Lung microvascular endothelial cell (primary cell): Measurements from ENCODE around the gene PTPRO. TPM values are rescaled to one million over a fixed set of nuclear protein-coding genes. Genes with fewer than 3 reads are reported as not detected.

Source experiments
- DNase-seq, 2 donors: peaks; one replicate each; pipeline versions ENCODE4 v3.0.0 to v3.0.0-alpha.2; 2010; ENCODE audit warnings: low read depth in 2 of 2
- total RNA-seq: library from RNA; depleted of rRNA; stranded (reverse); fragments of >200 nt; gene quantifications from 2 replicates; pipeline ENCODE4 v1.2.1, GENCODE V29; 2014

The PTPRO gene
- total RNA-seq, 1 donor from 2014 or later: not detected

DNA sequence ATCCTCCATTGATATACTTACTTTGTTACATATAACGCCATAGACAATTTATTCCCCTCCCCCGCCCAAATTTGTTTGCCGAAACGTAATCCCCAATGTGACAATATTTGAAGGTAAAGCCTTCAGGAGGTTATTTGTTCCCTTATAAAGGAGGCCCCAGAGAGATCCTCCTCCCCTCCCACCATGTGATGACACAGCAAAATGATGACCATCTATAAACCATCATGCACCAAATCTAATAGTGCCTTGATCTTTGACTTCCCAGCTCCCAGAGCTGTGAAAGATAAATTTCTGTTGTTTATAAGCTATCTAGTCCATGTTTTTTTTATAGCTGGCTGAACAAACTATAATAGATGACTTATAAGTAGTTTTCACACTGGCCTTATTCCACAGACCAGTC is 122.2 kb downstream of the PTPRO start:
- no peak for DNase-seq

DNA sequence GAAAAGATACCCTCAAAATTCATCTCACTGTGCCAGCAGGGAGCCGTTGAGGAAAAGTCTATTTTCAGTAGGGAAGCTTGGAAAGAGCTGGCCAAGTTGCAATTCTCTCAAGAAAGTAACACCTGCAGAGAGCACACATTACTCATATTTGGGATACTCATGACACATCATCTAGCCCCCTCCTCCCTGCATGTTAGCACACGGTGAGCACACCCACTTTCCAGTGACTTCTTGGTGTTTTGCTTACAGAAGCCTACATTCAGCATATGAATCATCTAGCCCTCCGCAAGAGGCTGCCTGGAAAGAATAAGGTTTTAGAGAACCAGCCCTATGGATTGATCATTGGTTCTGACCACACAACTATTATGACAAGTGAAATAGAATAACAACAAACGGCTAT is 124.5 kb downstream of the PTPRO start:
- no peak for DNase-seq

DNA sequence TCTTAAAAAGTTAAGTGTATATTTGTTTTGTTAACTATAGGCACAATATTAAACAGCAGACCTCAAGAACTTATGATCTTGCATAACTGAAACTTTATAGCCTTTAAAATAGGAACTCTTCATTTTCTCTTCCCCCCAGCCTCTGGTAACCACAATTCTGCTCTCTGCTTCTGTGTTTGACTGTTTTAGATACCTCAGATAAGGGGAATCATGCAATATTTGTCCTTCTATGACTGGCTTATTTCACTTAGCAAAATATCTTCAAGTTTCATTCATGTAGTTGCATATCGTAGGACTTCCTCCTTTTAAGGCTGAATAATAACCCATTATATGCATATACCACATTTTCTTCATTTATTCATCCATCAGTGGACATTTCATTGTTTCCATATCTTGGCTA is 131.3 kb downstream of the PTPRO start:
- DNase-seq: no peak

DNA sequence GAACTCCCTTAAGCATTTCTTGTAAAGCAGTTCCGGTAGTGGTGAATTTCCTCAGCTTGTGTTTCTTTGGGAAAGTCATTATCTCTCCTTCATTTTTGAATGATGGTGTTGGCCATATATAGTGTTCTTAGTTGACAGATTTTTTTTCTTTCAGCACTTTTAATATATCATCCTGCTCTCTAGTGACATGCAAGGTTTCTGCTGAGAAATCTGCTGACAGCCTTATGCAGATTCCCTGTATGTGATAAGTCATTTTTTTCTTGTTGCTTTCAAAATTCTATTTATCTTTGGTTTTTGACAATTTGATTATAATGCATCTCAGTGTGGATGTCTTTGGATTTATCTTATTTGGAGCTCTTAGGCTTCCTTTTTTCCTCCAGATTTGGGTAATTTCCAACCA is 135.7 kb downstream of the PTPRO start:
- DNase-seq: no peak

DNA sequence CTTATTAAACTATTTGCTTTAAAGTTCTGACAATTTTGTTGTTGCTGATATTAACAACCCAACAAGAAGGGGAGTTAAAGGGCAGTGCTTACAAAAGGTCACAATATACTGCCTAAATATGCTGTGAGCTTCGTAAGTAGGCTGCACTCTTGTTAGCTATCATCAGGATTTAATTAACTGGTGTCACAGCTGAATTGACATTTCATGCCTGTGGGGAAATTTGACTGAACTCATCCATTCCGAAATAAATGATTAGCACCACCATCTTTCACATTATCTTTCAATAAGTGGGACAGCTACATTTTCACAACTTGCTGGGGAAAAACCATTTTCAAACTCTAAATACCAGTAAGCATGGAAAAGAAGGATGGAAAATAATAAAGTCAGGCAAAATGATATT is 146.6 kb downstream of the PTPRO start:
- DNase-seq: no peak

DNA sequence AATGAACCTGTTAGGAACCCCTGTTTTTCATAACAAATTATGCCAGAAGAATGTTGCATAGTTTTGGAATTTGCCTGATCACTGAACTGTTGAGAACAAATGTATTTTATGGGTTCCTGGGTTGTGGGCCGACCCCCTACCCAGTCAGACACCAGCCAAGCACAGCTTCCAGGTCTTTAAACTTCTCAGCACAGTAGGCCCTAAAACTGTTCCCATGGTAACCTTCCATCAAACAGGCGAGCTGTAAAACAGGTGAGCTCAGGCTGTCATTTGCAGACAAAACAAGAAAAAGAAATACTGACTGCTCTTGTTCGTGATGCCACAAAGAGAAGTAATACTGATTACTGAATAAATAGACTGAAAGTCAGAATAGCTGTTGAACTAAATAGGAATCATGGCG is 147.0 kb downstream of the PTPRO start:
- no peak for DNase-seq

DNA sequence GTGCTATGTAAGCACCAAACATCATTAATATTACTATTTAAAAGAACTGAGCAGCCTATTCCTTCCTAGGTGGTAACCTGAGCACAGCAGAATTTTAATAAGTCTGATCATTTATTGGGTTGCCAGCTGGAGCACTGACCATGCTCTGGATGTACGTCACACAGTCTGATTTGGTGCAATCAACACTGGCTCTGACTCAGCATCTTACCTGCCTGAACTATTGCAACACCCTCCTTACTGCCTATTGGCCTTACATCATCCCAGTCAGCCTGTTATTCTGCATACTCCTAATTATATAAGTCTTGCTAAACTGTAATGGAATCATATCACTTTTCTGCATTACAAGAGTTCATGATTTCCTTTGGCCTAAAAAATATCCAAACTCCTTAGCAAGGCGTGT is 149.7 kb downstream of the PTPRO start:
- DNase-seq: no peak

DNA sequence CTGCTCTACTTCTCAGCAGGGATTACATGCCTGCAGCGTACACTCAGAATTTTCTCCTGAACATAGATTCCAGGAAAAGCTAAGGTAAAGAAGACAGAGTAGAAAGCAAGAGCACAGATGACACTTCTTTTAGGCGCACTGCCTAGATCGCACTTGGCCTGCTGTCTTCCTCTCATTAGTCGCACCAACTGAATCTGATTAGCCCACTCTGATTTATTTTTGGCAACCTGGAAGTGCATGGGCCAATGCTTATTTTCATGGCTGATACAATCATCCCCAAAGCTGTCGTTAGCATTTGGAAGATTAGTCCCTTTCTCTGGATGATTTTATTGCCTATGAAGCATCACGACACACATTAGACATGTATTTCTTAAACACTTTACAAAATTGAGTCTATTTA is 152.5 kb downstream of the PTPRO start:
- DNase-seq: no peak

DNA sequence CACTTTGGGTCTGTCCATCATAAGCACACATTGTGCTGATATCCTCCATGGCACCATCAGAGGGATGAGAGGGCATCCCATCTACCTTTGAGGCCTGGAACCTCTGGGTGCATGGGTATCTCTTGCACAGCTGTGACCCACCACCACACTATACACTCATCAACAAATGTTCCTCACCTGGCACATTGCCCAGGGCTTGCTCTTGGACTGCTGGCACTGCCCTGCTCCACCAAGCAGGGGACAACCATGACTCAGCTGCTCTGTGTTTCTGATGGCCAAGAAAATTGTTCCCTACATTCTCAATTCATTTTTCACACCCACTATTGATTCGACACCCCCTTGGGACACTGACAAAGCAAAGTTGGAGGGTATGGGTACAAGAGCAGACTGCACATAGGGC is 155.5 kb downstream of the PTPRO start:
- no peak for DNase-seq

DNA sequence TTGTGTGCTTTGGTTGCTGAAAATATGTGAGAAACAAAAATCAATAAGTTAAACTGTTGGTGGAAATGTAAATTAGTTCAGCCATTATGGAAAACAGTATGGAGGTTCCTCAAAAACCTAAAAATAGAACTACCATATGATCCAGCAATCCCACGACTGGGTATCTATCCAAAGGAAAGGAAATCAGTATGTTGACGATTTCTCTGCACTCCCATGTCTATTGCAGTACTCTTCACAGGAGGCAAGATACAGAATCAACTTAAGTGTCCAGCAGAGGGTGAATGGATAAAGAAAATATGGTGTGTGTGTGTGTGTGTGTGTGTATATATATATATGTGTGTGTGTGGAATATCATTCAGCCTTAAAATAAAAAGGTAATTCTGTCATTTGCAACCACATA is 159.5 kb downstream of the PTPRO start:
- no peak for DNase-seq

DNA sequence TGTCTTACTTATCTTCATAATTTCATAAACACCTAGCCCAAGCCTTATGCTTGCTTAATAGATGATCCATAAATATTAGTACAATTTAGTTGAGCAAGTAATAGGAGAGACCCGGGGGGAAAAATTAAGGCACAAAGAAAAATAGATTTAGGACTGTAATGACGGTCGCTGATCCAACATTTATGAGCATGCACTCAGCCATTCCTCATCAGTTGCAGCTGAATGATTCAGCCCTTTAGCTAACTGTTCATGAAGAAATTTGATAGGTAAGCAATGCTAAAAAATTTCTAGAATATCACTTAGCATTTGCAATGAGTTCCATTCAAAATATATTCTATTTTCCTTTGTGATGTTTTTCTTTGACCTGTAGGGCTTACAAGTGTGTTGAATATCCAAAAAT is 163.2 kb downstream of the PTPRO start:
- no peak for DNase-seq

DNA sequence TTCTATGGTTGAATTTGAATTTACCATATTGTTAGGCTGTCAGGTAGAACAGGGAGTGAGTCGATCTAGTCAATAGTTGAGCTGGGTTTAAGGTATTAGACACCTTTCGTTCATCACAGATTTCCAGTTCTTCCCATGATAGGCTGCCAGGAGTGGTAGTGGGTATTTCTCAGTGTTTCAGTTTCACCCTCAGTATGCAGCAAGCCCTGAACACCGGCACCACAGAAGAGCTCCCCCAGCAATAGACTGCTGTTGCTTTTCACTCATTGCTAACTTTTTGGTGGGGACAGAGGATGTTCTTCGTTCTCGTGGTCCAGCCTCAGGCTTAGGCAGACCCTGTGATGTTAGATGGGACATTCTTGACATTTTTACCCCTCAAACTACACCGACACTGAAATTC is 164.6 kb downstream of the PTPRO start:
- no peak for DNase-seq

DNA sequence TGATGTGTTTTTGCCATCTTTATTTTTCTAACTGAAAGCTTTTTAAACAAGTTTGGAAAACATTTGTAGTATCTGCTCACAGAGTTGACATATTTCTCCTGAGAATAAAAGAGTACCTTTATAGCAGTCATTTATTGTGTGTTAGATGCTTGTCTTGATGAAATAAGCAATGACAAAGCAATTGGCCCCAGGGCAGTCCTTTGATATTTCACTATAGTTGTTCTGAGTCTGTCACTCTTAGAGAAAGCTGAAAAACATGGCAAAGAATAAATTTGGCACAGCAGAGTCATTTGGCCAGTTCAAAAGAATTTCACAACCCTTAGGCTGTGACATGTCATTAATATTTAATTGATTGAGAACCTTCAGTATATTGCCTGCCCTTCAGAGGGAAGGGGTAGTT is 166.2 kb downstream of the PTPRO start:
- DNase-seq: no peak

DNA sequence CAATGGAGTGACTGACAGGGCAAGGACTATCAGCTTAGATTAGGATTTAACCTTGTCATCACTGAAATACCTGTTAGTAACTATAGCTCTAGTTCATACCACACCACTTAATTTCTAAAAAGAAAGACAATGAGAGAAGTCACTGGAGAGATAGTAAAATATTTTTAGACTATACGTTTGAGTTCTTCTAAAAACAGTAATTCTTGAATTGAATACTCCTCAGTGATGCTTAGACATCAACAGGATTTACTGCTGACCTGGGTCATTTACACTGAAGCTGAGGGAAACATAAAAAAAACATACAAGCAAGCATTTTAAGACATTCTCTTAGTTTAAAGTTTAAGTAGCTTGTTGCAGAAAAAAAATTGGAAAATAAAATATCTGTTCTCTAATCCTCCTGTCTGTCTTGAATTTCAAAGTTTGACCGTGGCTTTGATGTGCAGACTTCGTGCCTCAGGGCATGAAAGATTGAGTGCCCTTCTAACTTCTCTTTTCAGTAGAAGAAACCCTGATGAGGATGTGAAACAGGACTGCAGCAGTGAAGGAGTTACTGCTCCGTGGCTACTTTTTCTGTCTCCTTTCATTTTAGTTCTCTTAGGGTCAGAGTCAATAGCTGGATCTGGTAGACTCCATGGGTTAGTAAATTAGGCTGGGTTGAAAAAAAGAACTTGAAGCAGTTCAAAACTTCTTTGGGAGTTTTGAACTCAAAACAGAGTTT is 172.2 kb downstream of the PTPRO start:
- no peak for DNase-seq

DNA sequence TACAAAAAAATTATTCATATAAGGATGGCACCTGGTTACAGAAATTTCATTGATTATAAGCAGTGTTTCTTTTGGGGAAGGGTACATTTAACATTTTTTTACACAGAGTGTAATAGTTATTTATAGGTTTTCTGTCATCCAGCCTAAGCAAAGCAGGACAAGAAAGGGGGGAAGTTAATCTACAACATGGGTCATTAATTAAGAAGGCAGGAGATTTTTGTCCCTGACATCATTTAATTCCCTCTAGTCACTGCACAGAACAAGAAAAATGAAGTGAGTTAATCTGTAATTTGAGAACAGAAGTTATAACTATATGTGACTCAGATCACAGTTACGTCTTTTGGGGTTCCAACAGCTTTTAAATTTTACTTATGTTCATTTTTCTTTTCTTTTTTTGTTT is 173.4 kb downstream of the PTPRO start:
- no peak for DNase-seq

DNA sequence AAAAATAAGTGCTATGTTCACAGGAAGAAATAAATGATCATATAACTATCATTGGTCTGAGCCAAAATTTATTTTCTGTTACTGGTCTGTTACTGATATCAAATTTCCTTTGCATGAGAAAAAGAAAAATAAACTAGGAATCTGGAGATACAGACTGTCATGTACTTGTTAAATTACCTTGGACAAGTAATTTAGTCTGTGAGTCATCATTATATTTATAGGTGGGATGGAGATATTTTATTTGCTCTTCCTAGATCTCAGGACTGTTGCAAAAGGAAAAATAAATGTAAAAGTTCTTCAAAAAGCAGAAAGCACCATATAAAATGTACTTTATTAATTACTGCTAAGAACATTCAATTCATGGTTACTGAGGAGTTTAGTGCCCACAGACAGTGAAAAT is 174.4 kb downstream of the PTPRO start:
- no peak for DNase-seq

DNA sequence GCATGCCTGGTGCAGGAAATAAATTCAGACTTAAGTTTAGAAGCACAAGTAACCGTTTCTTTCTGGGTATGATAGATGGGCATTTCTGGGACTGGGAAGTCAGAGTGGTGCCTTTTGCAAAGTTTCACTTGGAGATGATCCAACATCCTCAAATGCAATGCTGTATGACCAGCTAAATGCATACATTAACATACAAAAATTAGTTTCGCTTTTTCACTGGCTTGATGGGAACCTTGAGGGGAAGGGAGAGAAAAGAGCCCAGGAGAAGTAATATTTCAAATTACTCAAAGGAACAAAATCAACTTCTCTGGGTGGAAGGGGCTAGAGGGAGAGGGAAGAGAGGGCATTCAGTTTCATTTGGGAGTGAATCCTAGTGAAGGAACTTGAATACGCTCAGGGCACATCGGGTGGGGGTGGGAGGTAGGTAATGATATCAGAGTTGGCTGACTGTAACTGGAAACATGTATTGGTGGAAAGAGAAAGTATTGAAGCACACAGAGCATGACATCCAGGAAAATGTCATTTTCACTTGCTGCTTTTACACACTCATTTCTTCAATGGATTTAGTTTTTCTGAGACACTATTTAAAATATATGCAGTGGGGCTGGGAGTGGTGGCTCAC is 175.5 kb downstream of the PTPRO start:
- DNase-seq: no peak

DNA sequence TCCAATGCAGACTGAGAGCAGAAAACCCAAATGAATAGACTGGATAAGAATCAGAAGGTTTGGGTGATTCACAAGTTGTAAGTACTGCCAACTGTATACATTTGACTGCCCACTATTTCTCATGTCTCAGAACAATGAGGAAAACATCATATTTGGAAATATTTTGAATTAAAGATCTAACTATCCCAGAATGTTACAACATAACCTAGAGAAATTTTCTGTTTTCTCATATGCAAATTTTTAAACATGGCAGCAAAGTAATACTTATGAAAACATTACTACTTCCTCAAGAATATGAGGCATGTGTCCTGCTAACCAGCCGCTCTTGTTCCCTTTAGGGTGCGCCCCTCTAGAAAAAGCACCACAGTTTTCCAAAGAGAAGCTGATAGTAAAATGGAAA is 179.9 kb downstream of the PTPRO start:
- no peak for DNase-seq

DNA sequence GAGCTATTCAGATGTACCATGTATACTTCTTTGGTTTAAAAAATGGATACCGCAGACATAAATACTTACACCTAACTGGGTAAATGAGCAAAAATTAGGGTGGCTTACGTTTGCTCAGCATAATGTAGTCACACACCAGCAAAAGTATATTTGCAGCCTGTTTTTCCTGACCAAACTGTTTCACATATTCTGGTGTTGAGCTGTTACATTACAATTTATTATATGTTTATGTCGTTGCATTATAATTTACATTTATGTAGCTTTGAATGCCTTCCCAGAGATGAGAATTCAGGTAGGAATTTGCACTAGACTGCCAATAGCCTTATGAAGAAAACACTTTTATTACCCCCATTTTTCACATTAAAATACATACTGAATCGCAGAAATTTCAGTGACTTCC is 183.3 kb downstream of the PTPRO start:
- DNase-seq: no peak

DNA sequence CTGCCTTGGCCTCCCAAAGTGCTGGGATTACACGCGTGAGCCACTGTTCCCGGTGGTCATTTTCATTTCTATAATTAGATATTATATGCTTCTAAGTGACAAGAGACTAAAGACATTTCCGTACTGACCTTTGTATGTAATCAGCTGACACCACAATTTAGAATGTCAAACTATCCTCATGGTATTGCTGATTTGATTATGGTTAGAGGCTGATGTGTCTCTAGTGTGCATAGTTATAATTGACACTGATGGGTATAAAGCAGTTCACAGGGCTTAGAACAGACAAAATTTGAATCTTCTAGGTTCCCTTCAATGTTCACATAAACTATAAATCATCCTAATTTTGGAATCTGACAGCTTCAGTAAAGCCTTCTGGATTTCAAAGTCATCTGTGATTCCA is 192.7 kb downstream of the PTPRO start:
- no peak for DNase-seq

DNA sequence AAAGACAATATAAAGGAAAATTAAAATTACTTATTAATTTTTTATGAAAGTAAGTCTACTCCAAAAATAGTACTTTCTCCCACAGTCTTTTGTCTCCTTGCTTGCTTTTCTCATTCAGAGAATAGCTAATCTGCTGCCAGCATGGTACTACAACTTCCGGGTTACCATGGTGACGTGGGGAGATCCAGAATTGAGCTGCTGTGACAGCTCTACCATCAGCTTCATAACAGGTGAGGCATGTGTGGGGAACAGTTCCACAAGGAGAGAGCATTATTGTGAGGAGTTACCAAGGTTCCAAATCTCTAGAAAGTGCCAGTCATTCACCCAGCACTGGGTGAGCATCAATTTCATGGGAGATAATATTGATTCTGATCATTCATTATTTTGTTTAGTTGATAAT is 197.8 kb downstream of the PTPRO start:
- DNase-seq: no peak

DNA sequence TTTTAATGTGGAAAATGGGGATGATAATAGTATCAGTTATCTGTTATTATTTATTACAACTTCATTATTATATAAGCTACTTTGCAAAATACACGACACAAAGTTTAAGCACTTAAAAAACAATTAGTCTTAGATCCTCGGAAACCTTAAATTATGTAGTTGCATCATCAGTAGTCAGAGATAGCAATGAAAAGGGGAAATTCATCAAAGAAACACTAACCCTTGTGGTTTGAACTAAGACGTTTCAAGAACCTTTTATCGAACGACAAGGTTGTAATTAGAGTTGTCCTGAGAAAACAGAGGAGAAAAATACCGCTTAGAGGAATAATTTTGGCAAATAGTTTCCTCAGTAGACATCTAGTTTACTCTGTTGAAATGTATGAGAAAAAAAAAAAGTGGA is 198.5 kb downstream of the PTPRO start:
- no peak for DNase-seq

DNA sequence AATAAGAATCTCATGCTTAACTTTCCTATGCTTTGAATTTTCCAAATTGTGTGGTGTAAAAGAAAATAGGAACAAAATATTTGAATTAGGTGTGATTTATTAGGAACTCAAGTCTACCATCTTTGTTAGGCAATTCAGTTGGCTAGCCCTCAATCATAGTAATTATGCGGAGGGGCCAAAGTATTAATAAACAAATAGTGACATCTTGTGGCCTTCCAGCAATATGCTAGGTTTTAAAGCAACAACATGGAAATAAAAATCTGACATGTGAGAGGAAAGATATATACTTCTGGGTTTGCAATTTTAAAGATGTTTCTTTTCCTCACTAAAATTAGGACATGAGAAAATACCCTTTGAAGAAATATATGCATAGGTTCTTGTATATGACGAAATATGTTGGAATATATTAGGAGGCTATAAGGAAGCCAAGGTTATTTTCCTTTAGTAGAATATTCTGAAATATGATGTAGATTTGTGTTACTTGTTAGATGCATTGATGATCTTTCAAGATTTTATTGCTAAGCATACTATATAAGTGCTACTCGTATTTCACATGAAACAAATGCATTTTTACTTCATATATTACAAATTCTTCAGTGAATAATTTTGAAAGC is 200.4 kb downstream of the PTPRO start:
- peak; percentile 65 to 68 for DNase-seq
